HepG2 (cell line): Measurements from ENCODE around the gene GOLPH3. TPM values are rescaled to one million over a fixed set of nuclear protein-coding genes. Genes with fewer than 3 reads are reported as not detected.

Experiments used
- ATAC-seq: fragments of 200-7000 bp; cut with Tn5 transposase; 3 replicates; pipeline ENCODE4 v1.9.1; 2020; ENCODE audit warnings: mild to moderate bottlenecking, moderate library complexity
- BruUV-seq: library from RNA; stranded (reverse); fragments of 400-500 nt; replicated peaks from 2 replicates; lab custom pipeline; 2021; lab: Mats Ljungman, UMichigan
- CTCF ChIA-PET: fragments of 300-600 bp; formaldehyde crosslinking; extraction: SDS; loops from one replicate; lab custom pipeline; 2021; ENCODE audit warnings: low total read pairs, inconsistent platforms, low intra/inter-chr PET ratio; lab: Yijun Ruan, JAX
- POLR2A ChIA-PET: fragments of 350-600 bp; sonication (Branson Sonifier 250); formaldehyde crosslinking; loops from one replicate; lab custom pipeline; 2020; ENCODE audit warnings: antibody characterized with exemption, inconsistent platforms; lab: Yijun Ruan, JAX
- DNase-seq: peaks from one replicate; pipeline ENCODE4 v3.0.0-alpha.2; 2015; ENCODE audit warnings: low spot score
- FAIRE-seq: peaks from 3 replicates; lab custom pipeline; 2011; peaks lifted over from hg19 to GRCh38; lab: Jason Lieb, UNC
- H2AFZ ChIP-seq: one replicate; pipeline ENCODE4 v1.6.1; 2011; ENCODE audit warnings: low read length, inconsistent platforms
- H3K27ac ChIP-seq: fragments of 300-600 bp; 3 replicates; pipeline ENCODE4 v1.8.0; 2011; ENCODE audit warnings: mixed run types, mild to moderate bottlenecking, mixed read lengths, low read length, inconsistent platforms; ENCODE audit not compliant: insufficient read depth; ENCODE audit errors: extremely low read length
- H3K27me3 ChIP-seq, 2 experiments: fragments of 200-600 bp in 1 of 2; 2 replicates in 1 of 2; 3 replicates in 1 of 2; pipeline versions ENCODE4 v1.6.0 to v1.8.0; 2011; ENCODE audit warnings: low read length in 2 of 2, mild to moderate bottlenecking in 2 of 2, moderate library complexity in 2 of 2, inconsistent platforms in 1 of 2; ENCODE audit not compliant: insufficient read depth in 2 of 2, control insufficient read depth in 1 of 2
- H3K36me3 ChIP-seq, 2 experiments: fragments of 200-600 bp in 1 of 2; replicated peaks in 1 of 2; 2 replicates in 1 of 2; 3 replicates in 1 of 2; pipeline versions ENCODE4 v1.5.1 to v1.8.0; 2011; ENCODE audit warnings: low read length in 2 of 2, inconsistent platforms in 1 of 2; ENCODE audit not compliant: insufficient read depth in 2 of 2, control insufficient read depth in 1 of 2
- H3K4me1 ChIP-seq: 2 replicates; pipeline ENCODE4 v1.5.1; 2012; ENCODE audit warnings: low read length, inconsistent platforms; ENCODE audit not compliant: insufficient read depth
- H3K4me2 ChIP-seq: 2 replicates; pipeline ENCODE4 v1.6.0; 2011; ENCODE audit warnings: low read depth, low read length, inconsistent platforms
- H3K4me3 ChIP-seq, 3 experiments: fragments of 200-600 bp in 1 of 3; sonication (generic), shearing (Covaris generic) in 1 of 3; replicated peaks in 1 of 3; 2 replicates each; pipeline ENCODE4 v1.5.1; 2011 to 2016; ENCODE audit warnings: low read length in 3 of 3, inconsistent platforms in 2 of 3, low read depth in 2 of 3, mild to moderate bottlenecking in 2 of 3, control low read depth in 1 of 3, mixed read lengths in 1 of 3; ENCODE audit not compliant: insufficient read depth in 1 of 3
- H3K79me2 ChIP-seq: one replicate; pipeline ENCODE4 v1.6.1; 2011; ENCODE audit warnings: low read length, inconsistent platforms; ENCODE audit not compliant: insufficient read depth
- H3K9ac ChIP-seq: 2 replicates; pipeline ENCODE4 v1.6.0; 2011; ENCODE audit warnings: mild to moderate bottlenecking, low read depth, low read length, inconsistent platforms; ENCODE audit not compliant: insufficient read depth
- H3K9me3 ChIP-seq: 2 replicates; pipeline ENCODE4 v1.5.1; 2012; ENCODE audit warnings: mild to moderate bottlenecking, low read length
- H4K20me1 ChIP-seq: 2 replicates; pipeline ENCODE4 v1.6.0; 2011; ENCODE audit warnings: inconsistent platforms, mild to moderate bottlenecking, low read length, moderate library complexity; ENCODE audit not compliant: insufficient read depth
- CBFB ChIP-seq: sonication (generic); formaldehyde crosslinking; IDR thresholded peaks from 2 replicates; pipeline ENCODE4 v1.4.0; 2020; ENCODE audit warnings: missing genetic modification reagents
- CCAR2 ChIP-seq: fragments of 200-400 bp; formaldehyde crosslinking; optimal IDR thresholded peaks from 2 replicates; pipeline ENCODE3; 2018; ENCODE audit warnings: low read depth, mild to moderate bottlenecking, low read length, moderate library complexity
- SP5 ChIP-seq: IDR thresholded peaks from 2 replicates; pipeline ENCODE4 v1.6.1; 2016; ENCODE audit warnings: low read depth, borderline replicate concordance
- ZNF337 ChIP-seq: sonication (generic); formaldehyde crosslinking; IDR thresholded peaks from 2 replicates; pipeline ENCODE4 v1.5.1; 2020; ENCODE audit warnings: missing genetic modification reagents, low read depth, mild to moderate bottlenecking, borderline replicate concordance
- ZNF792 ChIP-seq: IDR thresholded peaks from 2 replicates; pipeline ENCODE4 v1.6.1; 2016
- WGBS: methylation state at CpG from one replicate; pipeline ENCODE4 v1.1.6; 2017; ENCODE audit warnings: low lambda C conversion rate; 5-methylcytosine and 5-hydroxymethylcytosine counted together
- in situ Hi-C: cut with HindIII; loops from 2 replicates; pipeline ENCODE4 v1.10.0; 2017; ENCODE audit warnings: low pct_unique_long_range_greater_than_20kb; ENCODE audit not compliant: extremely low pct_ligation_motif_present
- intact Hi-C: fragments of 100-400 bp; cut with micrococcal nuclease; formaldehyde crosslinking; loops from one replicate; pipeline ENCODE4 v1.10.0; 2022; ENCODE audit not compliant: unreplicated experiment
- polyA plus RNA-seq, 8 experiments: library from polyadenylated mRNA; depleted of rRNA in 3 of 8; stranded (reverse) in 7 of 8; unstranded in 1 of 8; fragments of >200 nt; fragmentation: Illumina TruSeq in 4 of 8; extraction: Trizol in 4 of 8; gene quantifications; 2 replicates each; pipeline versions ENCODE4 v1.2.1 to v1.2.3, GENCODE V29; 2011 to 2016; ENCODE audit warnings: low read depth in 4 of 8, missing spikeins in 1 of 8, mixed read lengths in 1 of 8; ENCODE audit not compliant: insufficient read depth in 1 of 8
- total RNA-seq, 5 experiments: library from RNA; depleted of rRNA; stranded (reverse); fragments of >200 nt; fragmentation: Illumina TruSeq; extraction: Trizol; gene quantifications; 2 replicates each; pipeline ENCODE4 v1.2.3, GENCODE V29; 2016; ENCODE audit warnings: low read depth in 1 of 5
- TF ChIP-seq, protein P1 (sequence below): sonication (generic); formaldehyde crosslinking; IDR thresholded peaks from 2 replicates; pipeline ENCODE4 v1.8.1; 2023; ENCODE audit warnings: mild to moderate bottlenecking, moderate library complexity, missing genetic modification reagents

GOLPH3 gene
- total and polyA plus RNA-seq, 2 of the 13 experiments (the other 11 are each of a cell fraction or from before 2014, with no cell fraction given): 59.5 to 84.5 TPM

DNA sequence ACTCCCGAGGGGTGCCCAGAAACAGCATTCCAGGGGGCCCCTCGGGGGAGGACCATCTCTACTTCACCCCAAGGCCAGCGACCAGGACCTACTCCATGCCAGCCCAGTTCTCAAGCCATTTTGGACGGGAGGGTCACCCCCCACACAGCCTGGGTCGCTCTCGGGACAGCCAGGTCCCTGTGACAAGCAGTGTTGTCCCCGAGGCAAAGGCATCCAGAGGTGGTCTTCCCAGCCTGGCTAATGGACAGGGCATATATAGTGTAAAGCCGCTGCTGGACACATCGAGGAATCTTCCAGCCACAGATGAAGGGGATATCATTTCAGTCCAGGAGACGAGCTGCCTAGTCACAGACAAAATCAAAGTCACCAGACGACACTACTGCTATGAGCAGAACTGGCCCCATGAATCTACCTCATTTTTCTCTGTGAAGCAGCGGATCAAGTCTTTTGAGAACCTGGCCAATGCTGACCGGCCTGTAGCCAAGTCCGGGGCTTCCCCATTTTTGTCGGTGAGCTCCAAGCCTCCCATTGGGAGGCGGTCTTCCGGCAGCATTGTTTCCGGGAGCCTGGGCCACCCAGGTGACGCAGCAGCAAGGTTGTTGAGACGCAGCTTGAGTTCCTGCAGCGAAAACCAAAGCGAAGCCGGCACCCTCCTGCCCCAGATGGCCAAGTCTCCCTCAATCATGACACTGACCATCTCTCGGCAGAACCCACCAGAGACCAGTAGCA is 83.9 kb downstream of the GOLPH3 start:
- peaks cover 18% of the 10 kb centered on the region for H3K4me1 ChIP-seq
- BruUV-seq: no TSS peak
- 74% methylated on average over 19 of the region's 24 CpGs for WGBS
- POLR2A ChIA-PET: no interaction called here
- H3K4me3 ChIP-seq: no peak overlapping the region
- no peak for FAIRE-seq
- H2AFZ ChIP-seq: no peak overlapping the region
- H3K36me3 ChIP-seq: no peaks in the 10 kb centered on the region
- no peaks in the 10 kb centered on the region for H3K79me2 ChIP-seq
- no peak for DNase-seq
- H3K4me2 ChIP-seq: no peak overlapping the region
- CTCF ChIA-PET: no interaction called here
- no peak overlapping the region for H3K27ac ChIP-seq
- intact Hi-C loops: loop anchor here (5.0 kb wide), 1 partner anchor 508 kb away; no protein-coding TSS in a partner anchor
- H3K27me3 ChIP-seq: no peaks in the 10 kb centered on the region
- H3K9me3 ChIP-seq: no peaks in the 10 kb centered on the region
- no peak; the same call in 2 of the 3 replicates for ATAC-seq
- in situ Hi-C loops: loop anchor here (10.0 kb wide), 1 partner anchor 515 kb away; no protein-coding TSS in a partner anchor
- H3K9ac ChIP-seq: no peak overlapping the region
- H4K20me1 ChIP-seq: no peaks in the 10 kb centered on the region
- no peak for TF ChIP-seq ZNF792 (CRISPR knock-in tag)
- TF ChIP-seq CBFB (CRISPR knock-in tag): no peak
- no peak for TF ChIP-seq SP5 (CRISPR knock-in tag)
- no peak for TF ChIP-seq CCAR2
- no peak for TF ChIP-seq ZNF337 (CRISPR knock-in tag)
- TF ChIP-seq, protein P1, sequence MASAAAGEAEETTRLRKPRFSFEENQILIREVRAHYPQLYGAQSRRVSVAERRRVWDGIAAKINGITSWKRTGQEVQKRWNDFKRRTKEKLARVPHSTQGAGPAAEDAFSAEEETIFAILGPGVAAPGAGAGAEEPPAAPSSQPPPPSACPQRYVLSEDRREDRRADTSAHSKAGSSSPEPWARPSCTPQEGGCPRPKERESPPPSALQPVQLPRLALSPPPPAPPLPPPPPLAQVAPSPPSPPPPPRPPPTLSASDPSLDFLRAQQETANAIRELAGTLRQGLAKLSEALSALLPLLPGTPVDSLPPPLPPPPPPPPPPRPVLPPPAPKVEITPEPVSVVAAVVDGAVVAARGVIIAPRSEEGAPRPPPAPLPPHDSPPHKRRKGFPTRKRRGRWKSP (CRISPR knock-in tag): no peak
